Gastroesophageal sphincter (tissue), 4 donors: ENCODE results near the gene LPIN1. TPM values are rescaled to one million over a fixed set of nuclear protein-coding genes. Genes with fewer than 3 reads are reported as not detected.

ENCODE experiments used
- ATAC-seq: fragments of 150-250 bp; one replicate; pipeline ENCODE4 v1.9.1; 2016; ENCODE audit warnings: mild to moderate bottlenecking, moderate library complexity
- H3K27ac ChIP-seq, 4 donors: fragments of 200-600 bp; sonication (generic) in 3 of 4; 1 replicate in 3 of 4; 2 replicates in 1 of 4; pipeline ENCODE4 v1.5.1; 2016 to 2019
- H3K27me3 ChIP-seq: fragments of 200-600 bp; sonication (generic); one replicate; pipeline ENCODE4 v1.5.1; 2019
- H3K36me3 ChIP-seq, 2 donors: fragments of 200-600 bp; sonication (generic); one replicate each; pipeline ENCODE4 v1.5.1; 2019; ENCODE audit warnings: control low read depth in 1 of 2
- H3K4me1 ChIP-seq, 3 donors: fragments of 200-600 bp; sonication (generic); 1 replicate in 2 of 3; 2 replicates in 1 of 3; pipeline ENCODE4 v1.5.1; 2016 to 2019; ENCODE audit warnings: control low read depth in 2 of 3
- H3K4me3 ChIP-seq, 2 donors: fragments of 200-600 bp; sonication (generic); one replicate each; pipeline ENCODE4 v1.5.1; 2019; ENCODE audit warnings: mild to moderate bottlenecking in 1 of 2, moderate library complexity in 1 of 2
- H3K9me3 ChIP-seq, 3 donors: fragments of 200-600 bp; sonication (generic); one replicate each; pipeline ENCODE4 v1.5.1; 2017 to 2019; ENCODE audit warnings: control low read depth in 2 of 3
- CTCF ChIP-seq, 4 experiments: fragments of 200-600 bp in 2 of 4; fragments of 450-650 bp in 2 of 4; sonication (generic) in 1 of 4; IDR thresholded peaks; one replicate each; pipeline ENCODE4 v1.5.1; 2017 to 2019; ENCODE audit warnings: antibody characterized with exemption in 4 of 4, mild to moderate bottlenecking in 2 of 4, moderate library complexity in 2 of 4
- EP300 ChIP-seq: sonication (generic); formaldehyde crosslinking; IDR thresholded peaks from one replicate; pipeline ENCODE4 v1.6.1; 2017; ENCODE audit warnings: antibody characterized with exemption, mild to moderate bottlenecking
- POLR2A ChIP-seq, 2 donors: fragments of 450-650 bp; IDR thresholded peaks; one replicate each; pipeline ENCODE4 v1.6.1; 2017; ENCODE audit warnings: antibody characterized with exemption in 2 of 2, mild to moderate bottlenecking in 2 of 2, moderate library complexity in 1 of 2
- POLR2AphosphoS5 ChIP-seq: sonication (generic); formaldehyde crosslinking; IDR thresholded peaks from one replicate; pipeline ENCODE4 v1.6.1; 2017; ENCODE audit warnings: antibody characterized with exemption
- WGBS, 2 donors: methylation state at CpG; one replicate each; pipeline ENCODE4 v1.1.5; 2018; ENCODE audit warnings: low coverage in 1 of 2; 5-methylcytosine and 5-hydroxymethylcytosine counted together
- total RNA-seq, 4 donors: library from RNA; depleted of rRNA; stranded (reverse); fragments of >200 nt; gene quantifications; one replicate each; pipeline ENCODE4 v1.1.0, GENCODE V29; 2016

Gene LPIN1
- total RNA-seq, 4 donors from 2014 or later = 47.3 to 70.1 (median 50.0) TPM

GRCh38 chr2:11710632-11711353, 35.6 kb upstream of the LPIN1 start:
- ATAC-seq = no peak
- peaks cover 3 to 28% (median 12%) of the 10 kb centered on the region in 3 donors for H3K4me1 ChIP-seq
- no peaks in the 10 kb centered on the region for H3K9me3 ChIP-seq
- H3K4me3 ChIP-seq = no peak overlapping the region
- no peaks in the 10 kb centered on the region for H3K36me3 ChIP-seq
- TF ChIP-seq CTCF (IDR thresholded peaks at IDR 0.05) (no peak), POLR2AphosphoS5 (no peak), POLR2A (IDR thresholded peaks at IDR 0.05) (no peak), EP300 (no peak)
- no peaks in the 10 kb centered on the region for H3K27me3 ChIP-seq
- 10 to 24% methylated on average over 3 of the region's 3 CpGs for WGBS, 2 donors
- peak overlapping the region; percentile 30 to 81 (median 72) for H3K27ac ChIP-seq

GRCh38 chr2:11711354-11711716, 35.1 kb upstream of the LPIN1 start:
- Histone ChIP-seq H3K27me3 (no peaks in the 10 kb centered on the region), H3K27ac (peak overlapping the region in 3 of 4 donors; percentile 70 to 81 (median 75)), H3K4me3 (no peak overlapping the region), H3K4me1 (peaks cover 3 to 28% (median 12%) of the 10 kb centered on the region in 3 donors), H3K9me3 (no peaks in the 10 kb centered on the region), H3K36me3 (no peaks in the 10 kb centered on the region)
- 44 to 50% methylated on average over 1 of the region's 1 CpG for WGBS, 2 donors
- TF ChIP-seq POLR2AphosphoS5 = no peak
- TF ChIP-seq POLR2A (IDR thresholded peaks at IDR 0.05) = no peak
- no peak for TF ChIP-seq CTCF (IDR thresholded peaks at IDR 0.05)
- TF ChIP-seq EP300 = no peak
- no peak for ATAC-seq

- 86 to 94% methylated on average over 2 to 4 of the region's 8 CpGs for WGBS, 2 donors
- Histone ChIP-seq H3K36me3 (no peaks in the 10 kb centered on the region), H3K4me3 (no peak overlapping the region), H3K9me3 (no peaks in the 10 kb centered on the region), H3K4me1 (peaks cover 3 to 28% (median 13%) of the 10 kb centered on the region in 3 donors), H3K27me3 (no peaks in the 10 kb centered on the region), H3K27ac (peak overlapping the region in 2 of 4 donors; percentile 18 to 75)
- TF ChIP-seq POLR2AphosphoS5 (no peak), EP300 (no peak), CTCF (IDR thresholded peaks at IDR 0.05) (no peak), POLR2A (IDR thresholded peaks at IDR 0.05) (no peak)
- no peak for ATAC-seq
These were observed 34.7 kb upstream of the LPIN1 start for GRCh38 chr2:11711751-11712150.

GRCh38 chr2:11712866-11713265, 33.6 kb upstream of the LPIN1 start:
- no peaks in the 10 kb centered on the region for H3K36me3 ChIP-seq
- H3K27ac ChIP-seq = no peak overlapping the region
- H3K9me3 ChIP-seq = no peaks in the 10 kb centered on the region
- no peaks in the 10 kb centered on the region for H3K27me3 ChIP-seq
- no peak for ATAC-seq
- H3K4me1 ChIP-seq = peaks cover 3 to 28% (median 16%) of the 10 kb centered on the region in 3 donors
- TF ChIP-seq POLR2A (IDR thresholded peaks at IDR 0.05) (no peak), CTCF (IDR thresholded peaks at IDR 0.05) (no peak)
- 100% methylated on average over 1 to 2 of the region's 2 CpGs for WGBS, 2 donors
- H3K4me3 ChIP-seq = no peak overlapping the region

- TF ChIP-seq POLR2A (IDR thresholded peaks at IDR 0.05) (no peak), EP300 (no peak), POLR2AphosphoS5 (no peak), CTCF (IDR thresholded peaks at IDR 0.05) (no peak)
- Histone ChIP-seq H3K36me3 (no peaks in the 10 kb centered on the region), H3K4me3 (no peak overlapping the region), H3K27ac (no peak overlapping the region), H3K9me3 (no peaks in the 10 kb centered on the region), H3K27me3 (no peaks in the 10 kb centered on the region), H3K4me1 (peaks cover 3 to 28% (median 16%) of the 10 kb centered on the region in 3 donors)
- no peak for ATAC-seq
- WGBS, 2 donors = 94 to 95% methylated on average over 4 to 7 of the region's 7 CpGs
These were observed 32.6 kb upstream of the LPIN1 start for GRCh38 chr2:11713815-11714214.
